Left ventricle myocardium superior (tissue), 1 donor: Measurements from ENCODE around the gene SVOPL. TPM values are rescaled to one million over a fixed set of nuclear protein-coding genes. Genes with fewer than 3 reads are reported as not detected.

ENCODE experiments used
- ATAC-seq: fragments of 200-7000 bp; cut with Tn5 transposase; one replicate; pipeline ENCODE4 v1.9.1; 2020; ENCODE audit warnings: mild to moderate bottlenecking, moderate library complexity
- DNase-seq: peaks from one replicate; pipeline ENCODE4 v3.0.0-alpha.2; 2020
- intact Hi-C: fragments of 100-400 bp; cut with micrococcal nuclease; formaldehyde crosslinking; loops from one replicate; pipeline ENCODE4 v1.11.0; 2022
- total RNA-seq: library from RNA; stranded (reverse); fragmentation: NEBNext Ultra II Directional; extraction: Animal tissue kit (Norgen Biotek cat#: 25700); gene quantifications from one replicate; pipeline ENCODE4 v1.2.1, GENCODE V29; 2021
- donor health status: DM: no; HTN: yes; CAD: no; lungs with severe emphysema.

The SVOPL gene
- total RNA-seq, 1 donor from 2014 or later = not detected

DNA sequence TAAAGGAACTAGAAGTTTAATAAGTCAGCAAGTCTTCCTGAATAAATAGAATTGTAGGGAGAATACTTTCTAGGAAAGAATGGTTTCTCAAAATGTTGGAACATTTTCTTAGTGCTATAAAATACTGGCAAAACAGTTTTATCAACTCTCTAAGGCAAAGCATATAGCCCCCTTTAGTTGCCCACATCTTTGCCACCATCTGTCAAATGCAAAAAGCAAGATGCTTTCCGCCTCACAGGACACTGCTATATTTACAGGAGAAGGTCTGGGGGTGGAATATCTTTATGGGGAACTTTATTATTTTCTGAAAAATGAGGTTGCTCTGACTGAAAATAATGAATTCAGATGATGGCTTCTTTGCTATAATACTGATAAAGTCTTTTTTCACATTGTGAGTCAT lies 78.3 kb downstream of the SVOPL start:
- no peak for ATAC-seq
- no peak for DNase-seq
- intact Hi-C loops = no loop called here

- no peak for ATAC-seq
- no peak for DNase-seq
- intact Hi-C loops = no loop called here
These were observed 82.2 kb downstream of the SVOPL start for GRCh38 chr7:138618933-138619332.

DNA sequence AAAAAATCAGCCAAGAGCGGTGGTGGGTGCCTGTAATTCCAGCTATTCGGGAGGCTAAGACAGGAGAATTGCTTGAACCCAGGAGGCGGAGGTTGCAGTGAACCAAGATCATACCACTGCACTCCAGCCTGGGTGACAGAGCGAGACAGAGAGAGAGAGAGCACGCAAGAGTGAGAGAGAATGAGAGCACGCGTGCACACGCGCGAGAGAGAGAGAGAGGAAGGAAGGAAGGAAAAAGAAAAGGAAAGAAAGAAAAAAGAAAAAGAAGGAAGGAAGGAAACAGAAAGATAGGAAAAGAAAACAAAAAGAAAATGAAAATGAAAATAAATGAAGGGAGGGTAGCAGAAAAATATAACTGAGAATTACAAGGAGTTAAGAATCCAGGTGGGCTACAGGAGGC lies 82.7 kb downstream of the SVOPL start:
- no peak for ATAC-seq
- DNase-seq = no peak
- intact Hi-C loops = no loop called here

DNA sequence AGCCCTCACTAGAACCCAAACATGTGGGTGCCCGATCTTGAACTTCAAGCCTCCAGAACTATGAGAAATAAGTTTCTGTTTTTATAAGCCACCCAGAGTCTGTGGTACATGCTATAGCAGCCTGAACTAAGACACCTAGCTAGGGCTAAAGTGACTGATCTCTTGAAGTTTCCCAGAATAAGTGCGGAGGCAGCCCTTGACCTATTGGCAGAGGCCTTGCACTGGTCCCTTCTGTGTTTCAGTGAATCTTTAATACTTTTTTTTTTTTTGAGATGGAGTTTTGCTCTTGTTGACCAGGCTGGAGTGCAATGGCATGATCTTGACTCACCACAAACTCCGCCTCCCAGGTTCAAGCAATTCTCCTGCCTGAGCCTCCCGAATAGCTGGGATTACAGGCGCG lies 85.1 kb downstream of the SVOPL start:
- DNase-seq (no peak), ATAC-seq (no peak)
- intact Hi-C loops = no loop called here

- intact Hi-C loops = no loop called here
- no peak for ATAC-seq
These were observed 87.5 kb downstream of the SVOPL start for GRCh38 chr7:138613630-138614029.

DNA sequence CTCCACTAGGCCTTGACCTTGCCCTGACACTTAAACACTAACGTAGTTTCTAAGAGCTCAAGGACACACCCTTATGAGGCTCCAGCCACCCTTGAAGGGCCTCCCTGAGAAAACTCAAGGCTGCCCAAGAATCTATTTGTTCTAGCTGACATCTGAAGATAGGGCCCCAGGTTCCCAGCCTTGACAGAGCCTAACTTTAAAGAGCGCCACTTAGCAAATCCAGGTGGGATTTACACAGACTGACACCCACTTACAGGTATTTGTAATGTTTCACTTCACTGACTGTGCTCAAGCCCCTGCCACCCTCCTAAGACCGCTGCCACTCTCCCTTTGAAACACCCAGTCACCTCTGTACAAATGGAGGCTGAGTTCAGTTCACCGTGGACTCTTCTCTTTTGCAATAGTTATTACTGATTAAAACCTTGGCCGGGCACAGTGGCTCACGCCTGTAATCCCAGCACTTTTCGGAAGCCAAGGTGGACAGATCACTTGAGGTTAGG lies 90.4 kb downstream of the SVOPL start:
- DNase-seq (no peak), ATAC-seq (no peak)
- intact Hi-C loops = no loop called here

More at GRCh38 chr7:138613630-138614029, 87.5 kb downstream of the SVOPL start:
- no peak for DNase-seq

GRCh38 chr7:138608275-138608674 lies 92.9 kb downstream of the SVOPL start:
- DNase-seq (no peak), ATAC-seq (no peak)
- intact Hi-C loops = no loop called here

DNA sequence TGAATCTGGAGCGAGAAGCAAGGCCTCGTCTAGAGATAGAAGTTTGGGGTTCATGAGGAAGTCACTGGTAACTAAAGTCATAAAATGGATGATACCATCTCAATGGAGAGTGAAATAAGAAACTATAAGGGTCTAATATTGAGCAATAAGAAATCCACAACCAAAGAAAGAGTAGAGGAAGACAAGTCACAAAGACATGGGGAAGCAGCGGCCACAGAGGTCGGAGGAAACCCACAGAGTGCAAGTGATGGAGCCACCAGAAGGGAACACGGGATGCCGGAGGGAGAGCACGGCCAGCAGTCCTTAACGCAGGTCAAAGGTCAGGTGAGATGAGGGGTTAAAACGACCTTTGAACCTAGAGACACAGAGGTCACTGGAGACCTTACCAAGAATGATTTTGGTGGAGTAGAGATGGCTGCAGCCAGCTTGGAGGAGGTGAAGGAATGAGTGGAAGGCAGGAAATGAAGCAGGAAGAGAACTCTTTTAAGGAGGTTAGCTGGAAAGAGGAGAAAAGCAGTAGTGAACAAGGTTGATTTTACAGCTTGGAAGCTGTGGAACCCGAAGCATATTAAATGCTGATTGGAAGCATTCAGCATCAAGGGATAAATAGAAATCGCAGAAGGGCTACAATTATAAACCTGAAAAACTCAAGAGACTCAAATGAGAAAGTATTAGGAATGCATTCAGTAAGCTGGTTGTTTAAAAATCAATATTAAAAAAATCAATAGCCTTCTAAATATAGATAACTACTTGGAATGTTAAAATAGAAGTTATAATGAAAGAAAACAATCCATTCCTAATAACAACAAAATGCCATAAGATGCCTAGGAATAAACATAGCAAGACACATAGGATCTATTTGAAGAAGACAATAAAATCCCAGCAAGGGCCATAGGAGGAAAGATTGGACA lies 93.7 kb downstream of the SVOPL start:
- no peak for ATAC-seq
- DNase-seq = no peak
- intact Hi-C loops = no loop called here

DNA sequence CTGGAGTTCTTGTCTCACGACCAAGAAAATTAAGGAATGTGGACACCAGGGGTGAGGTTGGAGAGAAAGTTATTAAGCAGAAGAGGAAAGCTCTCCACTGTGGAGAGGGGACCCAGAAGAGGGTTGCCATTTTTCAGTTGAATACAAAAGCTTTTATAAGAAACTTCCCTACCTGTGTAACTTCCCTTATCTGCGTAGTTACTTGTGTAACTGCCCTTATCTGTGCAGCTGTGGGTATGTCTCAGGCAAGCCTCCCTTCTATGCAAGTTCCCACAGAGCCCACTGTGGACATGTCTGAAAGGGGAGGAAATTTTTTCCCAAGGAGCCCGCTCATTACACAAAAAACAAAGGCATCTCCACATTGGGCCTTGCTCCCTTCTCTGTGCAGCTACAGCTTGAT lies 94.9 kb downstream of the SVOPL start:
- intact Hi-C loops = no loop called here
- DNase-seq = no peak

GRCh38 chr7:138603549-138604318 lies 97.4 kb downstream of the SVOPL start:
- ATAC-seq (no peak), DNase-seq (no peak)
- intact Hi-C loops = no loop called here

More for the DNA sequence above, 94.9 kb downstream of the SVOPL start:
- no peak for ATAC-seq

DNA sequence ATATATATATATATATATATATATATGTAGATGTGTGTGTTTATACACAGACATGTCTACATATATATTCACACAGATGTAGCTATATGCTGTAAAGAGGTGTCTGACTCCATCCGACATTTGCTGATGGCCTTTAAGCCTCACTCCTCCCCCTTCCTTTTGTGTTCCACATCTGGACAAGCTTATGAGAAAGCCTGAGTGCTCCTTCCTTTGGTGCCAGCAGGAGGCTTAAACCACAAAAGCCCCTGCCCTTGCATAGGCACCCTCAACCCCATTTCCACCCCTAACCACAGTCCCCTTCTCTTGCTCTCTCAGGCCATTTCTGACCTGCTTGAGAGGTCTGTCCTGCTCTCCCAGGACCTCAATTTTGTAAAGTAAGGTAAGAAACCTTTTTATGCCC lies 98.7 kb downstream of the SVOPL start:
- intact Hi-C loops = no loop called here
- DNase-seq (no peak), ATAC-seq (no peak)

GRCh38 chr7:138595454-138595853 lies 105.7 kb downstream of the SVOPL start:
- DNase-seq (no peak), ATAC-seq (no peak)
- intact Hi-C loops = no loop called here

GRCh38 chr7:138590154-138590553 lies 111.0 kb downstream of the SVOPL start:
- intact Hi-C loops = no loop called here
- no peak for ATAC-seq
- DNase-seq = no peak

DNA sequence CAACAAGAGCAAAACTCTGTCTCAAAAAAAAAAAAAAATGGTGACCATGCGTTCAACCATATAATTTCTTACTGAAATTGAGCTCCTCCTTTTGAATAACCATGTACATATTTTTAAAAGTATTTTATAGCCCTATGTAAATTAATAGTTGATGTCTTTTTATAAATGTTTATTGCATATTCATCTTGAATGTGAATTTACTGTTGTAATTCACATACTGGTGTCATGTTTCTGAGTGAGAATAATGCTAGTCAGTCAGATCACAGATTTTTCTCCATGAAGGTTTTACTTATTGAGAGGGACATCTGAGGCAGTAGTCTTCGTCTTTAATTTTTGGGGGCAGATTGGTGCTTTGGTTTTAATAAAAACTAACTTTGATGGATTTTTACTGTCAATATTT lies 112.2 kb downstream of the SVOPL start:
- DNase-seq (no peak), ATAC-seq (no peak)
- intact Hi-C loops = no loop called here

GRCh38 chr7:138587485-138587884 lies 113.7 kb downstream of the SVOPL start:
- ATAC-seq (no peak), DNase-seq (no peak)
- intact Hi-C loops = no loop called here

DNA sequence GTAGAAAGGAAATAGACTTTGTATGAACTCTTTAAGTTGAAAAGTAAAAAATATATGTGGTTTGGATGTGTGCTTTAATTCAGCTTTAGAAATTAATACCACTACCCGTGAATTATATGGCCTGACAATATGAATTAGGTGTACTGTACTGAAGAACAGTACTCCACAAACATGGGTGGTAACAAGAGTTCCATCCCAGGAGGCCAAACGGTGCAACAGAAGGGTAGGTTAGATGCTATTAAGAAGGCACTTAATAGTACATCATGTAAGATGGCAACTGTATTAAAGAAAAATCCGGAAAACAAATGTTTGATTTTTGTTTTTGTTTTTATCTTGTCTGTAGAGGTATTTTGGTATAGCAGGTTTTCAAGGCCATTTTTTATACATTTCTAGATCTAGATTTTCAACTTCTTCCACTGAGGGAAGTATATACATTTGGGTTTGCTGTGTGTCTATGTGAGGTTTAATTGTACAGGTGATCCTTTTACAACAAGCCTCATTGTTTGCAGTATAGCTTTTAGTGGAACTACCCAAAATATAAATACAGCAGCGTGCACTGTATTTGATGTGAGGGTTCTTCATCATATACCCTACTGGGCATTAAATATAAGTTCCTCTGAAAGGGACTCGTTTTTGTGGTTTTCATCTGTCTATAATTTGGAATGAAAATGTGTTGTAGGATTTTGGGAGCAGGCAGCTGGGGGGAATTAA lies 115.7 kb downstream of the SVOPL start:
- ATAC-seq = no peak
- intact Hi-C loops = no loop called here
- DNase-seq = no peak

DNA sequence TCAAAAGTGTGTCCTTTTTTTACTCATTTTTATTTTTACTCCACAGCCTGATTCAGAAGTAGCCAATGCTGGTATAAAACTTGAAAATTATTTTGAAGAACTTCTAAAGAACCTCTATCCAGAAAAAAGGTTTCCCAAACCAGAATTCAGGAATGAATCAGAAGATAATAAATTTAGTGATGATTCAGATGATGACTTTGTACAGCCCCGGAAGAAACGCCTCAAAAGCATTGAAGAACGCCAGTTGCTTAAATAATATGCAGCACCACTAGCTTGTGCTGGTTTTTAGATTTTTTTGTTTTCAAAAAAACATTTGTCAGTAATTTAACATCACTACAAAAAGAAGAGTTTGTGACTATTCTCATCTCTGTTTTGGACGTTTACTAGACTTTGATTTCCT lies 116.5 kb downstream of the SVOPL start:
- ATAC-seq (no peak), DNase-seq (no peak)
- intact Hi-C loops = no loop called here

DNA sequence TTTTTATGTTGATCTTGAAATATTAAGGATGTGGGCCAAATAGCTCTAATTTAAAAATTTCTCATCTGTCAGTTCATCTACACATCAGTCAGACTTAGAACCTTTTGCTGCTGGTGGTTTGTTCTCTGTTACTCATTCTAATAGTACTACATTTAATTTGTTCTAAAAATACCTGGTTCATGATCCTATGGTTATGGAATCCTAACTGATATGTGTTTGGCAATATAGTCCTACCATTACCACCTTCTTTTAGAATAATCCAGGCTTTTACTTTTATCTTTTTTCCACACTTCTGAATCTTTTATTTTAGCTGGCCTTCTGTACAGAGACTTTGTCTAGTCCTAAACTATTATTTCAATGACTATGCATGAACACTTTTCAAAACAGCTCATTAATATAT lies 116.9 kb downstream of the SVOPL start:
- intact Hi-C loops = no loop called here

DNA sequence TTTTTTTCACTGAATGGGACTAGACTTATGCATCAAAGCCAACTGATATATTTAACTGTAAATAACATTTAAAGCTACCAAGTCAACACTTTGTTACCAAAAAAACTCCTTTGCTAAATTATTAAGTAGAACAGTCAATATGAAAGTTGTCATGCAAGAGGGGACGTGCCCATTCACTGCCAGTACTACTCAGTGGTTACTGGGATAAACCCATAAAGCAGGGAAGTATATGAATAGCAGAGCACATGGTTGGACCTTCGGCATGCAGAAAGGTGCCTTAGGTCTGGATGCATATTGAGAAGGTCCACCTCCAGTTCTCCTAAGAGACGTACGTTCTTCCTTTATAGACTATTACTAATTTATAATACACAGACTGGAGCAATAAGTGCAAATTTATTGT lies 120.1 kb downstream of the SVOPL start:
- ATAC-seq (no peak), DNase-seq (no peak)
- intact Hi-C loops = no loop called here

More for the DNA sequence above, 116.9 kb downstream of the SVOPL start:
- ATAC-seq = no peak
- no peak for DNase-seq

DNA sequence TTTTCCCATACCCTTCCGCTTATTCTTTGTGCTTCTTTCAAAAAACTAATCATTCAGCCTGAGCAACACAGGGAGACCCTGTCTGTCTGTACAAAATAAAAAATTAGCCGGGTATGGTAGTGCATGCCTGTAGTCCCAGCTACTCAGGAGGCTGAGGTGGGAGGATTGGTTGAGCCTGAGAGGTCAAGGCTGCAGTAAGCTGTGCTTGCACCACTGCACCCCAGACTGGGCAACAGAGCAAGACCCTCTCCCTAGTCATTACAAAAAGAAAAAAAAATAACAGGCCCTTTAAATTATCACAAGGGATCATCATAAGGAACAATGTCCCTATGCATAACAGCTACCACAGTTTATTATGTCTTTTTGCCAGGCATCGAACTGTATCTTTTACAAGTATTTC lies 121.5 kb downstream of the SVOPL start:
- intact Hi-C loops = no loop called here
- ATAC-seq (no peak), DNase-seq (no peak)
